Measurements from ENCODE around the gene GABPA. TPM values are rescaled to one million over a fixed set of nuclear protein-coding genes. Genes with fewer than 3 reads are reported as not detected.

The GABPA gene
- total and polyA plus RNA-seq, 2 of the 13 experiments (the other 11 are each of a cell fraction or from before 2014, with no cell fraction given): 7.4 to 13.2 TPM

- TF ChIP-seq NFKBIZ (CRISPR knock-in tag; IDR thresholded peaks at IDR 0.05): no peak
These were observed 10.1 kb downstream of the GABPA start (continued) for GRCh38 chr21:25744854-25745253.

GRCh38 chr21:25750085-25750484 lies 15.3 kb downstream of the GABPA start:
- no peak for ATAC-seq
- no peak overlapping the region for H3K9ac ChIP-seq (ENCODE audit: insufficient read depth, low read depth, low read length)

More at GRCh38 chr21:25750085-25750484, 15.3 kb downstream of the GABPA start:
- intact Hi-C loops (cut with micrococcal nuclease; ENCODE audit: unreplicated experiment) (no loop called here), in situ Hi-C loops (cut with HindIII; ENCODE audit: extremely low pct_ligation_motif_present, low pct_unique_long_range_greater_than_20kb) (no loop called here)
- WGBS (ENCODE audit: low lambda C conversion rate): 94% methylated on average over 6 of the region's 6 CpGs
- H3K4me1 ChIP-seq (ENCODE audit: insufficient read depth, low read length): no peaks in the 10 kb centered on the region
- no peak for FAIRE-seq
- no peak overlapping the region for H2AFZ ChIP-seq (ENCODE audit: low read length)
- no peaks in the 10 kb centered on the region for H4K20me1 ChIP-seq (ENCODE audit: insufficient read depth, low read length)
- no peaks in the 10 kb centered on the region for H3K27me3 ChIP-seq (ENCODE audit: control insufficient read depth in 1 of 2, insufficient read depth in 2 of 2, low read length in 2 of 2)
- H3K79me2 ChIP-seq (ENCODE audit: insufficient read depth, low read length): no peaks in the 10 kb centered on the region
- no peak for TF ChIP-seq IRF2 (CRISPR knock-in tag; IDR thresholded peaks at IDR 0.05)
- TF ChIP-seq NFAT5 (CRISPR knock-in tag; IDR thresholded peaks at IDR 0.05): no peak
- H3K36me3 ChIP-seq (replicated peaks in 1 of 2; ENCODE audit: control insufficient read depth in 1 of 2, insufficient read depth in 2 of 2, low read length in 2 of 2): peaks cover 0 to 51% of the 10 kb centered on the region in 2 experiments; a peak in 3 of 5 replicates
- H3K27ac ChIP-seq (ENCODE audit: extremely low read length, insufficient read depth, low read length): no peak overlapping the region
- POLR2A ChIA-PET: no interaction called here
- no peak overlapping the region for H3K4me2 ChIP-seq (ENCODE audit: low read depth, low read length)
- no peak for DNase-seq (ENCODE audit: low spot score)
- H3K4me3 ChIP-seq (replicated peaks in 1 of 3; ENCODE audit: insufficient read depth in 1 of 3, low read depth in 2 of 3, low read length in 3 of 3): no peak overlapping the region
- H3K9me3 ChIP-seq (ENCODE audit: low read length): no peaks in the 10 kb centered on the region
- BruUV-seq (replicated peaks): no TSS peak
- CTCF ChIA-PET (ENCODE audit: low intra/inter-chr PET ratio, low total read pairs): no interaction called here
